ENCODE measurements around the gene ARHGAP31.

GRCh38 chr3:119375106-119375505, 80.9 kb downstream of the ARHGAP31 start:
- TF ChIP-seq CTCF (IDR thresholded peaks at IDR 0.05), result no peak
- TF ChIP-seq POLR2A (IDR thresholded peaks at IDR 0.05), result no peak
